ENCODE measurements around the gene TRIM16. TPM values are rescaled to one million over a fixed set of nuclear protein-coding genes. Genes with fewer than 3 reads are reported as not detected.

The TRIM16 gene
- total and polyA plus RNA-seq, 9 of the 15 experiments (the other 6 are each of a cell fraction or from before 2014, with no cell fraction given) = 3.5 to 9.2 (median 8.2) TPM

GRCh38 chr17:15654886-15655561 lies 29.1 kb downstream of the TRIM16 start:
- FAIRE-seq = no peak
- no peaks in the 10 kb centered on the region for H3K79me2 ChIP-seq (ENCODE audit: control insufficient read depth, insufficient read depth, low read length)
- H3K27me3 ChIP-seq (ENCODE audit: control insufficient read depth in 2 of 2, insufficient read depth in 2 of 2, low read length in 2 of 2) = no peaks in the 10 kb centered on the region
- H3K36me3 ChIP-seq (ENCODE audit: control insufficient read depth, insufficient read depth, low read length) = no peaks in the 10 kb centered on the region; the same call in 2 of the 3 replicates
- H3K27ac ChIP-seq (ENCODE audit: extremely low read depth, low read depth, low read length) = no peak overlapping the region
- ChIA-PET CTCF (ENCODE audit: low intra/inter-chr PET ratio) (no interaction called here), POLR2A (no interaction called here)
- no peaks in the 10 kb centered on the region for H3K9me1 ChIP-seq (ENCODE audit: control insufficient read depth, insufficient read depth, low read length)
- BruUV-seq (replicated peaks) = no TSS peak
- no peak overlapping the region for H2AFZ ChIP-seq (ENCODE audit: low read depth, low read length)
- no peaks in the 10 kb centered on the region for H4K20me1 ChIP-seq (replicated peaks; ENCODE audit: control insufficient read depth, insufficient read depth, low read length)
- H3K4me3 ChIP-seq = no peak overlapping the region
- intact Hi-C loops (cut with micrococcal nuclease) = no loop called here
- DNase-seq (ENCODE audit: extremely low read depth in 1 of 4, low spot score in 3 of 4) = no peak
- in situ Hi-C loops (cut with MboI) = no loop called here
- WGBS (ENCODE audit: insufficient coverage, low coverage, missing lambda C conversion rate) = 54% methylated on average over 3 of the region's 3 CpGs
- no peak overlapping the region for H3K4me2 ChIP-seq (ENCODE audit: insufficient read depth, low read length)
- ATAC-seq = no peak
- no peaks in the 10 kb centered on the region for H3K9me3 ChIP-seq (replicated peaks; ENCODE audit: control insufficient read depth, insufficient read depth, low read depth, low read length)
- no peak overlapping the region for H3K9ac ChIP-seq (ENCODE audit: insufficient read depth in 1 of 2, low read depth in 2 of 2, low read length in 2 of 2)
- peaks cover 10 to 11% of the 10 kb centered on the region in 2 experiments for H3K4me1 ChIP-seq (replicated peaks in 1 of 2; ENCODE audit: control insufficient read depth in 2 of 2, insufficient read depth in 2 of 2, low read length in 2 of 2)
- TF ChIP-seq LCOR (CRISPR knock-in tag; IDR thresholded peaks at IDR 0.05) (no peak), SMARCE1 (IDR thresholded peaks at IDR 0.05) (no peak), FOXJ3 (CRISPR knock-in tag; IDR thresholded peaks at IDR 0.05) (no peak), ZNF384 (IDR thresholded peaks at IDR 0.05; ENCODE audit: low read depth, low read length) (no peak), PYGO2 (tag; IDR thresholded peaks at IDR 0.05) (no peak), NR0B1 (IDR thresholded peaks at IDR 0.05; ENCODE audit: partially characterized antibody) (no peak), CBX2 (IDR thresholded peaks at IDR 0.05; ENCODE audit: insufficient read depth, low read length, poor library complexity, severe bottlenecking) (no peak), ELK3 (CRISPR knock-in tag; IDR thresholded peaks at IDR 0.05) (no peak), CREB1 (IDR thresholded peaks at IDR 0.05) (no peak), CREB1 (CRISPR knock-in tag; IDR thresholded peaks at IDR 0.05) (no peak)
- TF ChIP-seq, protein P1, sequence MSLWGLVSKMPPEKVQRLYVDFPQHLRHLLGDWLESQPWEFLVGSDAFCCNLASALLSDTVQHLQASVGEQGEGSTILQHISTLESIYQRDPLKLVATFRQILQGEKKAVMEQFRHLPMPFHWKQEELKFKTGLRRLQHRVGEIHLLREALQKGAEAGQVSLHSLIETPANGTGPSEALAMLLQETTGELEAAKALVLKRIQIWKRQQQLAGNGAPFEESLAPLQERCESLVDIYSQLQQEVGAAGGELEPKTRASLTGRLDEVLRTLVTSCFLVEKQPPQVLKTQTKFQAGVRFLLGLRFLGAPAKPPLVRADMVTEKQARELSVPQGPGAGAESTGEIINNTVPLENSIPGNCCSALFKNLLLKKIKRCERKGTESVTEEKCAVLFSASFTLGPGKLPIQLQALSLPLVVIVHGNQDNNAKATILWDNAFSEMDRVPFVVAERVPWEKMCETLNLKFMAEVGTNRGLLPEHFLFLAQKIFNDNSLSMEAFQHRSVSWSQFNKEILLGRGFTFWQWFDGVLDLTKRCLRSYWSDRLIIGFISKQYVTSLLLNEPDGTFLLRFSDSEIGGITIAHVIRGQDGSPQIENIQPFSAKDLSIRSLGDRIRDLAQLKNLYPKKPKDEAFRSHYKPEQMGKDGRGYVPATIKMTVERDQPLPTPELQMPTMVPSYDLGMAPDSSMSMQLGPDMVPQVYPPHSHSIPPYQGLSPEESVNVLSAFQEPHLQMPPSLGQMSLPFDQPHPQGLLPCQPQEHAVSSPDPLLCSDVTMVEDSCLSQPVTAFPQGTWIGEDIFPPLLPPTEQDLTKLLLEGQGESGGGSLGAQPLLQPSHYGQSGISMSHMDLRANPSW (CRISPR knock-in tag; IDR thresholded peaks at IDR 0.05) = no peak
- TF ChIP-seq, protein P2, sequence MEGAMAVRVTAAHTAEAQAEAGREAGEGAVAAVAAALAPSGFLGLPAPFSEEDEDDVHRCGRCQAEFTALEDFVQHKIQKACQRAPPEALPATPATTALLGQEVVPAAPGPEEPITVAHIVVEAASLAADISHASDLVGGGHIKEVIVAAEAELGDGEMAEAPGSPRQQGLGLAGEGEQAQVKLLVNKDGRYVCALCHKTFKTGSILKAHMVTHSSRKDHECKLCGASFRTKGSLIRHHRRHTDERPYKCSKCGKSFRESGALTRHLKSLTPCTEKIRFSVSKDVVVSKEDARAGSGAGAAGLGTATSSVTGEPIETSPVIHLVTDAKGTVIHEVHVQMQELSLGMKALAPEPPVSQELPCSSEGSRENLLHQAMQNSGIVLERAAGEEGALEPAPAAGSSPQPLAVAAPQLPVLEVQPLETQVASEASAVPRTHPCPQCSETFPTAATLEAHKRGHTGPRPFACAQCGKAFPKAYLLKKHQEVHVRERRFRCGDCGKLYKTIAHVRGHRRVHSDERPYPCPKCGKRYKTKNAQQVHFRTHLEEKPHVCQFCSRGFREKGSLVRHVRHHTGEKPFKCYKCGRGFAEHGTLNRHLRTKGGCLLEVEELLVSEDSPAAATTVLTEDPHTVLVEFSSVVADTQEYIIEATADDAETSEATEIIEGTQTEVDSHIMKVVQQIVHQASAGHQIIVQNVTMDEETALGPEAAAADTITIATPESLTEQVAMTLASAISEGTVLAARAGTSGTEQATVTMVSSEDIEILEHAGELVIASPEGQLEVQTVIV (CRISPR knock-in tag; IDR thresholded peaks at IDR 0.05; ENCODE audit: borderline replicate concordance) = no peak

All from K562 (cell line).